ENCODE results near the gene ELP1.

Gene ELP1

DNA sequence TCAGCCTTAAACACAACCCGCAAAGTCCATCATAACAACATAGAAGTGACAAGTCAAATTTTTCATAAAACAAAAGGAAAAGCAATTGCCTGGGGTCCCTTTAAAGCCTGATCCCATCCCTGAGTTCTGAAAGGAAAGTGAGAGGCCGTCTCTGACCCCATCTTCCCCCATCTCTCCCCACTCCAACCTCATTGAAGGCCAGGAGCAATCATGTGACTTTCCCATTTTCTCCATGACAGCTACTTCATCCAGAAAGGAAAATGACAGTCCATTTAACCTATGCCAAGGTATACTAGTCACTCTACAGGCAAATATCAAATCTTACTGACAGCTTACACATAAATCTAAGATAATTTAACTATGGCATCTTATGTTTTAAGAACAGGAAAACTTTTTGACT lies 56.4 kb downstream of the ELP1 start:
- DNase-seq: no peak

DNA sequence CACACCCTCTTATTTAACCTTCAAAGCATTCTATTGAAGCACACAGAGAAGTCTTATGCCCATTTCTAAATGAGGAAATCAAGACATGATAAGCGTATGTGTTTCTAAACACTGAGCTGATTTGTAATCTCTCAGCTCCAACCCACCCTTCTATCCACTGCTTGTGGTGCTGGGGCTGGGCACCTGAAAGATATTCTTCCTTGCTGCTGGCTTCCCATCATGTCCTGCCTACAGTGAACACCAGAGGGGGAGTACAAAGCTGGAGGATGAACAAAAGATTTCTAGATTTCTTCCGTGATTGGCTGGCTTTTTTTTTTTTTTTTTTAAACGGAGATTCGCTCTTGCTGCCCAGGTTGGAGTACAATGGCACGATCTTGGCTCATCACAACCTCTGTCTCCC lies 57.5 kb downstream of the ELP1 start:
- no peak for DNase-seq

DNA sequence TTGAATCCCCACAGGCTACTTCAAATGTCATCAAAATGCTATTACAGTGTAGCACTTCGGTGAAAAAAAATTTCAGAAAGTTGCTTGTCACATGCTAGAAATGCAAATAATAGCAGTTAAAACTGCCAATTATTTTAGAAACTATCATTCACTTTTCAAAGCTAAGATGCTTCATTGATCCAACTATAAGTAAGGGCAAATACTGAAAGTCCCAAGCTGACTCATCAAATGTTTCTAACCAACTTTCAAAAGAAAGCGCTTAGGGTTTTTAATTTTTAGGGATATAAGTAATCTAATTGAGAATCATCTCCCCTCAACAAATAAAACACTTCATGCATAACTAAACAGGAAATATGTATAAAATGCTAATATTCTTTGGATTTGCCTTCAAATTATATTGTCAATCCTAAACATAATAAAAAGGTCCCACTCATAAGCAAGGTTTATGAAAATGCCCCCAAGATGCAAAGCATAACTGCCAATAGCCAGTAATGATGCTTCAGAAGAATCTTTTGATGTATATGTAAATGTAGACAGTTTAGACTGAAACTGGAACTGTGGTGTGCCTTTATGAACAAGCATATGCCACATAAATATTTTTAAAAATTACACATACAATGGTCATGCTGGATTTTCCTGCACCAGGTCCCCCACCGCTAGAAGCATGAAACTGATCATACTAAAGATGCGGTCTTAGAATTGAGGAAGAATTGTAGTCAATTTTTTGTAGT lies 59.7 kb downstream of the ELP1 start:
- no peak for DNase-seq

DNA sequence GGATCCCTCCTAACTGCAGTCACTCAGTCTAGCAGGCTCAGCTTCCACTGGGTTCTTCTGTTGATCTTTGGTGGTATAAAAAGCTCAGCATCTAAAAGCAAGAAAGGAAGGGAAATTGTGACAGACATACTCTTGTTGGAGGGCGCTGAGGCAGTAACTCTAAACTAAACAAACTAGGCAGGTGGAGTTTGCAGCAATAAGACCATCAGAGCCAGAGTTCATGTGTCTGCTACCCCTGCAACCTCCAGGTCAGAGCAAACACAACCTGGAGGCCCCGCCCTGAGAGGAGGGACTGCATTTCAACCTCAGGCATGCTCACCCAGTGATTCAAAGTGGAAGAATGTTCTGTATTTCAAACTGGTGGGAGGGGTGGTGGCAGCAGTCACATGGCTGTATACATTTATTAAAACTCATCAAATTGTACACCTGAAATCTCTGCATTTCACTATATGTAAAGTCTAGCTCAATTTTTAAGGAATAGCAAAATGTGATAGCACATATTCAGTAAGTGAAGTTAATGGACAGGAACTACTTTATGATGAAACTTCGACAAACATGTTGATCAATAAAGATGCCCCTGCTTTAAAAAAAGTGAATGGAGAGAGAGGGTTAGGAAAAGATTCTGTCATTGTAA lies 64.7 kb downstream of the ELP1 start:
- DNase-seq: no peak

DNA sequence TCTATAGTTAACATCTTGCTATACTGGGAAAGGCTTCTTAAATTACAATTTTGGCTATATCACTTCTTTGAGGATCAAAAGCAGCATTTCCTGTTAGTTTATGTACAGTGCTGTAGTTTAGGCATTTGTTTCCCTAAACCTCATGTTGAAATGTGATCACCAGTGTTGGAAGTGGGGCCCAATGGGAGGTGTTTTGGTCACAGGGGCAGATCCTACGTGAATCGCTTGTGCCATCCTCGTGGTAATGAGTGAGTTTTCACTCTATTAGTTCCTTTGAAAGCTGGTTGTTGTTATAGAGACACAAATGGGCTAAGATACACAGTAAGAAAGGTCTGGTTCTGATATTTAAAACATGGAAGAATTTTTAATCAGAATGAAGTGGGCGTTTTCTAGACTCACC lies 66.1 kb downstream of the ELP1 start:
- DNase-seq: no peak

DNA sequence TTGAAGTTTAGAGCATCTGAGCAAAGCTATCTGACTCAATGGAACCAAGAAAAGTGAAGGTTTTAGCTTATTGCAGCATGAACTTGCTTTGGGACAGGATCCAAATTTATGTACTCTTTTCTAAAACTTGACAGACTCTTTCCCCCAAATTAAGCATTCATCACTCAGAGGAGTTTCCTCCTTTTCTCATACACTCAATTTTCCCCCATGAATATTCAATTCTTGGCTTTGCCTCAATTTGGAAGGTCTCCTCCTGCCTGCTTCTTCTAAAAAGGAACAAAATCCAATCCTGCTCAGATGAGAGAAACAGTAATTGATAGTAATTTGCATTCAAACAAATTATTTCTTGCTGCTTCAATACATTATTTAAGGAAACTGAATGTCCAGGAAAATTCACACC lies 66.8 kb downstream of the ELP1 start:
- DNase-seq: no peak

DNA sequence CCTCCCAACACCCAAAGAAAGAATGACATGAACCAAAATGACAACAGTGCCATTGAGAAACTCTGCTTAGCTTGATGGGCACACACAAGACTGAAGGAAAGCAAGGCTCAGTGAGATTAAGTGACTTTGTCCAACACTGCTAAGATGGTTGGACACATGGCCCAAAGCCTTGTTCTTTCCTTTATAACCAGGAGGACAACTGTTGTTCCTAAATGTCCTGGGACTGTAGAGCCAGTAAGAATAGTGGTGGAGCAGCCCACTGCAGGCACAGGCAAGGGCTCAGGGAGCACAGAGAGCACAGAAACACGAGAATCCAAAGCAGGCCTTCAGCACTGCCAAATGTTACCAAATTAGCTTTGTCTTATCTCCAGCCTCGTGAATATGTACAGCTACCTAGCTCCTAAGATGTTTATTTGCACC lies 67.9 kb downstream of the ELP1 start:
- no peak for DNase-seq

DNA sequence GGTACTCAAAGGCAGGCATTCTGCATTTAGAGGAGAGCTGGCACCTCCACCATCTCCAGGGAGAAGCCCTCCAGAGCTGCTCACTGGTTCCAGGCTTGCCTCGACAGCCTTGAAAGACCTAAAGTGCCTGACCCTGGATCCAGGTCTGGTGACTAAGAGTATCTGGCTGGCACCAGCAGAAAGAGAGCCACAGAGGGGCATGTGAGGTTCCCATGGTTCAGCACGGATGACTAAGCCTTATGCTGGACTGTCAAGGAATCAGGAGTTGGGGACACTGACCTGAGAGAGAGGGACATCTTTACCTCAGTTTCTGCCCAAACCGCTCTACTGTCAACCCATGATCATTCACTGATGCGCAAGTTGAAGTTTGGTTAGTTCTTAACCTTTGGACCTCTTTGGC lies 68.9 kb downstream of the ELP1 start:
- DNase-seq: no peak

DNA sequence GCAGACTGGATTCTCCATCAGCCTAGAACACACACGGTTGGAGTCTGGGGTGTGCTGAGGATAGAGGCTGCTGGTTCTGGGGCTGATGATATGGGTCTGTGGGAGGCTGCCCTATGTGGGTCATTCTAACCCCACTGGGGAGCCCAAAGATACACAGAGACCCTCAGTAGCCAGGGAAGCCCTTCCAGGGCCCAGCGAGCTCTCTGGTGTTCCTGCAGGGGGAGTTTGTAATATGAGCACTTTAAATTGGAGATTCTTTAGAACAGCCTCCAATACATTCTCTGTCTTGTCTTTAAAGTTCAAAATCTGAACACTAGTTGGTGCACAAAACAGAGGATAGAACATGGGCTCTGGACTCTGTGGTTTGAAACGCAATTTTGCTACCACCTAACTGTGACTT lies 69.5 kb downstream of the ELP1 start:
- no peak for DNase-seq

DNA sequence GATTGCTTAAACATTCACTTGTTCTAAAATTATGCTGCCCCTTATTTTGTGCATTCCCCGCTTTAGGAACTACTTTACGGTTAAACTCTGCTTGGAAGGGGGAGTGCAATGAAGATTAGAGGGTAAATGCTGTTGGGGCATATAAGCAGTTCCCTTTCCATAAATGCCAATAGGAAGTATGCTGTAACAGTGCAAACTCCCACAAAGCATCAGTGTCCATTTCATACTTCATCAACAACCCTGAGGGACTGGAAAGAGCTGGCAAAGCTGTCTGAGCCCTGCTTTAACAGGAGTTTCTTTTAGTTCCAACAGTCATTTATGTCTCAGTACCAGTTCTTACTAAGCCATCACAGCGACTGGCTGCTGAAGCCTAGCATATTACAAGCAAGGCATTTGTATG lies 70.0 kb downstream of the ELP1 start:
- no peak for DNase-seq

DNA sequence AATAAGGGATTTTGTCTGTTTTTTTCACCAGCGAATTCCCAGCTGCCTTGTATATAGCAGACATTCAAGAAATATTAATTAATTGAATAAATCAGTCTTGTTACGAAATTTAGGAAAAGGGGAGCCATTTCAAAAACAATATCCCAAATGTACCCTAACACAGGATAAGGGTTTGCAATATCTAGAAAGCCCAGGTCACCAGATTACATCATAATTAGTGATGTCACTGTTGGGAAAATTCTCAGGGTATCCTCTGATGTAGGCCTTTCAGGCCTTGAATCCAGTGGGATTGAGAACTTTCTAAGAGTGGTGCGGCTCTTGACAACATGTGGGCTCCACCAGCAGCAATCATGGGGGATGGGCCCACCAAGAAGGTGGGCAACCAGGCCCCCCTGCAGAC lies 71.9 kb downstream of the ELP1 start, which contains the start of gene ACTL7A:
Gene ACTL7A (plus strand): TSS at position 270 of the 400 bp plus-strand sequence. CDS start 57 bp downstream, at position 327.
- no peak for DNase-seq

DNA sequence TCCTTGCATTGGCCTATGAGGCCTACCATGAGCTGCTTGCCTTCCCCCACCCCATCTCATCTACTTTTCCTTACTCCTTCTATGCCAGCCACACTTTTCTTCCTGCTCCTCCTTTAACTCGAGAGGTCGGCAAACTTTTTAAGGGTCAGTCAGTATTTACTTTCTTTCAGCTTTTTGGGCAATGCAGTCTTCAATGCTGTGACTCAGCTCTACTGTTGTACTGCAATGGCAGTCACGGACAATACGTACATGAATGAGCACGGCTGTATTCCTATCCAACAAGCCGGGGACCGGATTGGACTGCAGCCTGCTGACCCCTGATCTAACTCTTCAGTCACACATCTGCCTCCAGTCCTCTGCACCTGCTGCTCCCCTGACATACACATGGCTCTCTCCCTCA lies 72.5 kb downstream of the ELP1 start:
- no peak for DNase-seq

DNA sequence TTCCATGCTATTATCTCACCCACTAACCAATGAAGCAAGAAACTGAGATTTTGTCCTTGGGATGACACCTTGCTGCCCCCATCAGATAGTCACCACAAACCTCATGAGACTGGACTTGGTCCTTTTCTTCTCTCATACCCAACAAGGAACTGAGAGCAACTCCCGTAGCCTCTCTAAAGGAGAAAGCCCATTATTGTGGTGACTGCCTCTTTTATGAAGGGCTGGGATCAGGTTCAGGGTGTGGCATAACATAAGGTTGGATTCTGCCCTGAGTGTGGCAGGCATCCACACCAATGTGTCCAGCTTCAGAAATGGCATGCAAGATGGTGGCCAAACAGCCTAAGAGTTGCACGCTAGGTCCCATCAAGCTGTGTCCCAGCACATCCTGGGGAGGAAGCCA lies 73.2 kb downstream of the ELP1 start:
- no peak for DNase-seq

DNA sequence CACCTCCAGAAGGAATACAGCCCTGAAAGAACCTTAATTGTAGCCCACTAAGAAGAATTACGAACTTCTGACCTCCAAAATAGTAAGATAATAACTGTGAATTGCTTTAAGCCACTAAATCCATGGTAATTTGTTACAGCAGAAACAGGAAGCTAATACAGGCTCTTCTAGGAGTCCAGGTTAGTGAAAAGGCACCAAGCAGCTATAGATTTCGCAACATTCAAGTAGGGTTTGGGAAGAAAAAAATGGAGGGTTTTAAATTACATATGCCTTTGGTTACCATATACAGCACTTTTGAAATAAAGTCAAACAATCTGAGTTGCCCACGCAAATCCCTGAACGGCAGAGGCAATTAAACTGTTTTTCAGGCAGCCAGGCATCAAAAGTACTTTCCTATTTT lies 73.6 kb downstream of the ELP1 start:
- DNase-seq: no peak

DNA sequence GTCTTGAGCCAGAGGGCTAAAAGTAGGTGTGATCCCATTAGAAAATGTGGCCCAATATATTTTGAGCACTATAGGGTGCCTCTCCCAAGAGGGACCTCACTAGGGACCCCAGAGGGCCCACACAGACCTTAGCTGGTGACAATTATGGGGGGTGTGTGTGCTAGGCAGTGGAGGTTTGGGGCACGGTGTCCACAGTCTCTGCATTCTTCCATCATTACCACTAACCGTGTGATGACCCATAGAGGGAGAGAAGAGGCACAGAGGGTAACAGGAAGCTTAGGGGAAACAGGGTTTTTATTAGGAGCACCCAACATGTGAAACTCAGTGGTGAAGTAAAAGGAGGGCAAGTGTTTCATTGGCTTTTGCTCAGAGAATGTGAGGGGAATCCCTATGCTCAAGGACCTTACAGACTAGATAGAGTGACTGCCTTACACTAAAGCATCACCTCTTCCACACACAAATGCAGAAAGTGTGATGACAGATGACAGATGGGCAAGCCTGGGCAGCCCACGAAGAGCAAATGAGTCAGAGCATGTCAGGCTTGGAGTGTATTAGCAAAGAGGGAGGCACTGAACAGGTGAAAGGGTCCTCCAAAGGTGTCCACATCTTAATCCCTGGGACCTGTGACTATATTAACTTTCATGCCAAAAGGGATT lies 74.3 kb downstream of the ELP1 start:
- DNase-seq: no peak

DNA sequence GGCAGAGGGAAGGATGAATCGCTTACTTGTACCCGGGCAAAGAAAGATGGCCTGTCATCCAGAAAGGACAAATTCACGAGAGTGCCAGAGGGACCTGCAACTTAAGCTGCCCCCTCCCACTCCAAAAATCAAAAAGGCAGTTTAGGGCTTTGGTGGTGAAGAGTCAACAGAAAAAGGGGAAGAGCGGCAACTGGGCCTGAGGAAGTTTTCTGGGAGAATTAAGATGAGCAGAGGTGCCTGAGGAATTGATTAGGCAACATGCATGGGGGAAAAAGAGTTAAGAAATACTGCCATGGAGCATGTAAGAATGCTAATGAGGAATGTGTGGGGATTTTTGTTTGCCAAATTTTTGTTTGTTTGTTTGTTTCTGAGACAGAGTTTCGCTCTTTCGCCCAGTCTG lies 76.4 kb downstream of the ELP1 start:
- DNase-seq: no peak

DNA sequence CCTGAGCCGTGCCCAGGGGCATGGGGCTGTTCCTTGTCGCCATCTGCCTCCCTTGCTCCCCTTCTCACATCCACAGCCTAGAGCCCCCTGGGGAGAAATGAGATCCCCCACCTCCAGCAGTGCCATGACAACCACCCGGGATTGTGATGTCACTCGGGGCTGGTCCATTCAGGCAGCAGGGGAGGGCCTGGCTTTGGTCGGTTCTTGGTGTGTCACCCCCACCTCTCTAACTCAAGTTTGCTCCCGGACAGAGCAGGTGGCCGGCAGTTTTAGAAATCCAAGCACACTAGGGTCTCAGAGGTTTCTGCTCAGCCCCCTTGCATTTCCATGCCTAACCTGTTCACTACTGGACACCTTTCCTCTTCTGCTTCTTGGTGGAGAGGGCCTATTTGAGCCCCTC lies 78.0 kb downstream of the ELP1 start, which contains the start of gene ACTL7B:
Gene ACTL7B (minus strand): TSS at position 99 of the 400 bp plus-strand sequence. CDS start 56 bp downstream, at position 43.
- DNase-seq: no peak

DNA sequence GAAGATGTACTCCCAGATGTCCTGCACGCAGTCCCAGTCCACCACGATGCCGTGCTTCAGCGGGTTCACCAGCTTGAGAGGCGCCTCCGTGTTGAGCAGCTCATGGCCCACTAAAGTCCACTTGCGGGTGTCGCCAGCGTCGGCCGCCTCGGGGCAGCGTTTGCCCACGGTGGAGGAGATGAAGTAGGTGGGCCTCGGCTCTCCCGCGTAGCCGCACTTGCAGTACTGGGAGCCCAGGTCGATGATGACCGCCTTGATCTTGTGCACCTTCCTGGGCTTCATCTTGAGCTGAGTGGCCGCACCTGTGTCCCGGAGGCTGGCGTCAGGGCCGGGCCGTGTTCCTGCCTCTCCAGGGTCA lies 78.4 kb downstream of the ELP1 start:
- no peak for DNase-seq

DNA sequence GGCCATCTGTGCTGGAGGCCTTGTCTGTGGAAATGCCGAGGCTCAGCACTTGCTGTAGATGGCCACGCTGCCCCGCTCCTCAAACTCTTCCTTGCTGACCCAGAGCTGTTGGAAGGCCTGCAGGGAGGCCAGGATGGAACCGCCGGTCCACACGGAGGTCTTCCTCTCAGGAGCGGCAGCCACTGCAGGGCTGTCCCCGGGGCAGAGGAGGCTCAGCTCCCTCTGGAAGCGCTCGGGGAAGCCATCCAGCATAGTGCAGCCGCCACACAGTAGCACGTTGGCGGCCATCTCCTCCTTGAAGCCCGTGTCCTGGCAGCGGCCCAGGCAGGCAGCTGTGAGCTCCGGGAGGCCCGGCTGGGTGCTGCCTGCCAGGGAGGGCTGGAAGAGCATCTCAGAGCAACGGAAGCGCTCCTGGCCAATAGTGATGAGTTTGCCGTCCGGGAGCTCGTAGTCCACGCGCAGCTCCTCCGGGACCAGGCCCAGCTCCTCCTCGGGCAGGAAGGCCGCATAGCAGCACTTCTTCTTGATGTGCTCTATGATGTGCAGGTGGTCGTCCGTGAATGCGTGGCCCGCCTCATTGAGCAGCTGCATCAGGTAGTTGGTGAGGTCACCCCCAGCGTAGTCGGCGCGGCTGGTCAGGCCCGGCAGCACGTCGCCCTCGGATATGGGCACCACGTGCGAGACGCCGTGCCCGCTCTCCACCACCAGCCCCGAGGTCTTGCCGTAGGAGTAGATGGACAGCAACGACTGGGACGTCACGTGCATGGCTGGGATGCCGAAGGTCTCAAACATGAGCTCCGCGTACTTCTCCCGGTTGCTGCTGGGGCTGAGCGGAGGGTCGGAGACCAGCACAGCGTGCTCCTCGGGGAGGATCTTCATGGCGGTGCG lies 79.0 kb downstream of the ELP1 start:
- DNase-seq: no peak

DNA sequence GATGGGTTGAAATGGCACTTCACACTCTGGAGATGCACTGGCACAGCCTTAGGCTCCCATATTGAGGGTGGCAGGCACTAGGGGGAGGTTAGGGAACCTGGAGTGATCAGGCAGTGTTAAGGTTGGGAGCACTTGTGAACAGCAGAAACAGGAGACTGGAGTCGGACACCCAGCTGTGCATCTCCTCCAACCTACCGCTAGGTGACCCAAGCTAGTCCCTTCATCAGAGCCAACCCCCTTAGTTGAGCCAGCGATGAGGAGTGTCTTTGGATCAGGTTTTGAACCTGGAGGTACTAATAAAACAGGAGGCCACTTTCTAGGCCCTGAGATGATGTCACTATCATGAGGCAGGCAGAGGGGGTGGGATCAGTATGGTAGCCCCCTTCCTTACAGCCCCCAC lies 79.8 kb downstream of the ELP1 start:
- DNase-seq: no peak

DNA sequence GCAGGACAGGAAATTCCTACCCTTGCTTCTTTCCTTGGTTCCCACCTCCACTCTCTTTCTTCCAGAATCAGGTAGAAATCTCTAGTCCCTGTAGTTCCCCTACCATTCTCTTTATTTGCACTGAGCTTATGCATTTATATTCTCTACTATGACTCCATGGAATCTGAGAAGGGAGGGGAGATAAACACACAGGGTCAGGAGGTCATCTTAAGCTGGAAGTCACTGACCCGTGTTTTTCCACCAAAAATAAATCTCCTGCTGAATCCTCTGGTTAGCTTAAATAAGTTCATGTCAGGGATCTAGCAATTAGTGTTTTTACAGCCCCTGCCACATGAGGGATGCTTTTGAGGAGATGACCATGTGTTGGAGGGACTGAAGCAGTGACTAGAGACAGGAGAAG lies 81.8 kb downstream of the ELP1 start:
- DNase-seq: no peak

DNA sequence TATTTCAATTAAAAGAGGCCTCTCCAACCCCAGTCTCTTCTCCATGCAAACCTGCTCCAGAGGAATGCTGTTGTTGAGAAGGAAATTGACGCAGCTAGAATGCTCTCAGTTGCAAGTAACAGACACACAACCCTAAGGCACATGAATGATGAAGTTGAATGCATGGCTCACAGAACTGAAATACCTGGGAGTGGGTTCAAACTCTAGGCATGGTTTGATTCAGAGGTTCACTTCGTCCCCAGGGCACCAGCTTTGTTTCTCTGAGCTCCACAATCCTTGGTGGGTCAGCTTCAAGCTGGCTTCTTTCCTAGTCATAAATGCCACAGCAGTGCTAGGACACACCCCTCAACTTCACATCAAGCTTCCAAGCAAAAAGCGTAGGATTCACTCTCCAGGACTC lies 82.8 kb downstream of the ELP1 start:
- DNase-seq: no peak

DNA sequence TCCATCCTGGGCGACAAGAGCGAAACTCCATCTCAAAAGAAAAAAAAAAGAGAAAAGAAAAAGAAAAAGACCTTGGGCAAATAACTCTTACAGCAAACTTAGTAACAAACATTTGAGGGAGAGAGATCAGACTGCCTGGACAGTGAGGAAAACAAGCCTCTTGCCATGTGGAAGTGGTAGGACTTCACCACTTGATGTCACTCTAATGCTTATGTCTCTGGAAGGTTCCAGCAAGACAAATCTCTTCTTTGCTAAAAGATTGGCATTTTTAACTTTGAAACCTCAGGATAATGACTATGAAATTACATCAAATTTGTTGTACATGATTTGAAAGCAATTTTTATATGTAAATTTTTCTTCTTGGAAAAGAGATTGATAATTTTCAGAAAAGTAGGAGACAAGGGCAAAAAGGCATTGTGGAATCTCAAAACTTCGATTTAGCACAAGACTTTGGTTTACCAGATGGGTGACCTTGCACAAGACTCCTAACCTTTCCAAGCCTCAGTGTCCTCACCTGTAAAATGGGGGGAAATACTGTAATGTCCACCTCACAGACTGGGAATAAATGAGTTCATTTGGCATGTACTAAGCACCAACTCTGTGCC lies 83.5 kb downstream of the ELP1 start:
- no peak for DNase-seq

Data from NCI-H82 (cell line).